Measurements from ENCODE around the gene TAAR8. TPM values are rescaled to one million over a fixed set of nuclear protein-coding genes. Genes with fewer than 3 reads are reported as not detected.

The TAAR8 gene
- total and polyA plus RNA-seq, 2 experiments from 2014 or later = not detected

GRCh38 chr6:132506869-132507808 lies 45.3 kb upstream of the TAAR8 start:
- H3K4me1 ChIP-seq (ENCODE audit: insufficient read depth) = peaks cover 19% of the 10 kb centered on the region
- peaks cover 15% of the 10 kb centered on the region for H4K20me1 ChIP-seq (ENCODE audit: insufficient read depth)
- in situ Hi-C loops (cut with MboI) = no loop called here
- H3K4me2 ChIP-seq (ENCODE audit: unreplicated experiment) = no peak overlapping the region
- 97 to 98% methylated on average over 5 of the region's 5 CpGs for WGBS, 2 experiments (ENCODE audit: low coverage in 1 of 2, low lambda C conversion rate in 2 of 2, missing lambda C conversion rate in 2 of 2)
- no peak overlapping the region for H2AFZ ChIP-seq
- no peak overlapping the region for H3K9ac ChIP-seq
- no peak for TF ChIP-seq EZH2 (IDR thresholded peaks at IDR 0.05; ENCODE audit: insufficient read depth, poor library complexity, severe bottlenecking)
- no peak for TF ChIP-seq EZH2phosphoT487 (IDR thresholded peaks at IDR 0.05; ENCODE audit: insufficient read depth, low read depth)
- H3K9me3 ChIP-seq (ENCODE audit: low read depth) = no peaks in the 10 kb centered on the region
- peaks cover 100% of the 10 kb centered on the region for H3K79me2 ChIP-seq (ENCODE audit: insufficient read depth)
- H3K27me3 ChIP-seq (replicated peaks; ENCODE audit: insufficient read depth) = no peaks in the 10 kb centered on the region
- no peak overlapping the region for H3K4me3 ChIP-seq
- H3K36me3 ChIP-seq (ENCODE audit: low read depth) = peaks cover 20% of the 10 kb centered on the region; the same call in 1 of the 2 replicates
- no peaks in the 10 kb centered on the region for H3K9me2 ChIP-seq (ENCODE audit: insufficient read depth)
- H3K27ac ChIP-seq = no peak overlapping the region
- no peaks in the 10 kb centered on the region for H3F3A ChIP-seq (ENCODE audit: insufficient read depth)
- DNase-seq = no peak

DNA sequence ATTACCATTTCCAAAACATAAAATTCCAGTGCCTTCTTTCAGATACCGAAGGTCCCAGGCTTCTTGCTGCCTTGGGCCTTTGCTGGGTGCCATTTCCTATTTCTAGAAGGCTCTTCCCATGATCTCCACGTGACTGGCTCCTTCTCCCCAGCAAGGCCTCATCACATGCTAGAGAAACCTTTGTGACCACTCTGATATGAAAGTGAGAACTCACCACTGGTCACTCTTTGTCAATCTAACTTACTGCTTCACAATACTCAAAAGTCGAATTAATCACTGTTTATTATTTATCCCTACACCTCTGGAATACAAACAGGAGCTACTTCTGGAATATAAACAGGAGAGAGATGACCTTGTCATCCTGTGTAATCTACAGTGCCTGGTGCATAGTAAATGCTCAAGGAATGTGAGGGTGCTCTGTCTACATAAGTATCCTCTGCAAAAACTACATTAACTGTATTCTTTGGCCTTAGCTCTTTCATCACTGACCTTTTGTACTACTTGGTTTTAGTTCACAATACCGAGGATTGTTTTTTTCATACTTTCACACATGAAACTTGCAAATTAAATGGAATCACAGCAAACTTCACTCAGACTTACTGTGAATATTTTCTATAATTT lies 41.2 kb upstream of the TAAR8 start:
- H3K9ac ChIP-seq = peak overlapping the region; percentile 87
- DNase-seq = peak; percentile 33
- H3K27ac ChIP-seq = no peak overlapping the region; the same call in 1 of the 2 replicates
- peak overlapping the region; percentile 93 for H3K4me3 ChIP-seq
- H3K4me1 ChIP-seq (ENCODE audit: insufficient read depth) = peaks cover 33% of the 10 kb centered on the region
- in situ Hi-C loops (cut with MboI) = no loop called here
- 0 out of 2 replicates have a peak, but pooled peaks cover 11% of the 10 kb centered on the region for H3K36me3 ChIP-seq (ENCODE audit: low read depth)
- 43 to 53% methylated on average over 4 of the region's 4 CpGs for WGBS, 2 experiments (ENCODE audit: low coverage in 1 of 2, low lambda C conversion rate in 2 of 2, missing lambda C conversion rate in 2 of 2)
- H3F3A ChIP-seq (ENCODE audit: insufficient read depth) = peaks cover 16% of the 10 kb centered on the region
- TF ChIP-seq EZH2 (IDR thresholded peaks at IDR 0.05; ENCODE audit: insufficient read depth, poor library complexity, severe bottlenecking) (no peak), EZH2phosphoT487 (IDR thresholded peaks at IDR 0.05; ENCODE audit: insufficient read depth, low read depth) (no peak)
- H3K4me2 ChIP-seq (ENCODE audit: unreplicated experiment) = peak overlapping the region; percentile 96
- no peaks in the 10 kb centered on the region for H3K9me3 ChIP-seq (ENCODE audit: low read depth)
- no peaks in the 10 kb centered on the region for H3K9me2 ChIP-seq (ENCODE audit: insufficient read depth)
- H3K27me3 ChIP-seq (replicated peaks; ENCODE audit: insufficient read depth) = no peaks in the 10 kb centered on the region
- H3K79me2 ChIP-seq (ENCODE audit: insufficient read depth) = peaks cover 65% of the 10 kb centered on the region
- no peak overlapping the region for H2AFZ ChIP-seq
- peaks cover 9% of the 10 kb centered on the region for H4K20me1 ChIP-seq (ENCODE audit: insufficient read depth)

DNA sequence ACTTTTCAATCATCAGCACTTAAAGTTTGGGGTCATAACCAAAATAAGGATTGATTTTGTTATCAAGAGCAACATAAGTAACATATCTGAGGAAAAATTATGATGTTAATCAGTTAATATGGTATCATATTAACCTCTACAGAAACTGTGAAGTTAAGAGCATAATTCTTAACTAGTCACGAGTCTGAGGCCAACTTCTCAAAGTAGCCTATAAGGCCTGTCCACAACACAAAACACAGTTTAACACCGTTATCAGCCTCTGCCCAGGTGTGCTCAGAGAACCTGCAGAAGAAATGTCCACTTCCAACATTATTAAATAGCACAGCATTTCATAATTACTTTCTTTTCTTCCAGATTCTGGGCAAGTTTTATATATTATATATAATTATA lies 40.6 kb upstream of the TAAR8 start:
- H3K4me2 ChIP-seq (ENCODE audit: unreplicated experiment) = peak overlapping the region; percentile 96
- no peak for DNase-seq
- 35 to 37% methylated on average over 2 of the region's 2 CpGs for WGBS, 2 experiments (ENCODE audit: low coverage in 1 of 2, low lambda C conversion rate in 2 of 2, missing lambda C conversion rate in 2 of 2)
- no peak overlapping the region; the same call in 1 of the 2 replicates for H2AFZ ChIP-seq
- 0 out of 2 replicates have a peak, but pooled peaks cover 7% of the 10 kb centered on the region for H3K36me3 ChIP-seq (ENCODE audit: low read depth)
- H3F3A ChIP-seq (ENCODE audit: insufficient read depth) = peaks cover 16% of the 10 kb centered on the region
- H3K79me2 ChIP-seq (ENCODE audit: insufficient read depth) = peaks cover 60% of the 10 kb centered on the region
- no peaks in the 10 kb centered on the region for H3K9me2 ChIP-seq (ENCODE audit: insufficient read depth)
- H3K27ac ChIP-seq = no peak overlapping the region; the same call in 1 of the 2 replicates
- peak overlapping the region; percentile 93 for H3K4me3 ChIP-seq
- H3K9me3 ChIP-seq (ENCODE audit: low read depth) = no peaks in the 10 kb centered on the region
- H4K20me1 ChIP-seq (ENCODE audit: insufficient read depth) = peaks cover 4% of the 10 kb centered on the region
- H3K27me3 ChIP-seq (replicated peaks; ENCODE audit: insufficient read depth) = no peaks in the 10 kb centered on the region
- in situ Hi-C loops (cut with MboI) = no loop called here
- TF ChIP-seq EZH2 (IDR thresholded peaks at IDR 0.05; ENCODE audit: insufficient read depth, poor library complexity, severe bottlenecking) (no peak), EZH2phosphoT487 (IDR thresholded peaks at IDR 0.05; ENCODE audit: insufficient read depth, low read depth) (no peak)
- peaks cover 33% of the 10 kb centered on the region for H3K4me1 ChIP-seq (ENCODE audit: insufficient read depth)
- peak overlapping the region; percentile 87 for H3K9ac ChIP-seq

DNA sequence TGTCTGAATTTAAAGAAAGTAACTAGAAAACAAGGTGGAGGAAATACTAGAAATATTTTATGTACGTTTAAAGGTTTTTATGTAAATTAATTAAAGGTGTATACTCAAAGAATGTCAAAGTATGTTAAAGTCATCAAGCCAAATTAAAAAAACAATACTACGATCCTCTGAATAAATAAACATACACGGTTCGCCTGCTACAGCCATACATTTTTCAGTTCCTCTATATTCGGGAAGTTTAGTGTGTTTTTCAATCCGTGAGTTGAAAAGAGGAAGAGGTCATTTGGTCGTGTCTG lies 40.2 kb upstream of the TAAR8 start:
- TF ChIP-seq EZH2 (IDR thresholded peaks at IDR 0.05; ENCODE audit: insufficient read depth, poor library complexity, severe bottlenecking) (no peak), EZH2phosphoT487 (IDR thresholded peaks at IDR 0.05; ENCODE audit: insufficient read depth, low read depth) (no peak)
- Histone ChIP-seq H3K9me2 (ENCODE audit: insufficient read depth) (no peaks in the 10 kb centered on the region), H3K27ac (peak overlapping the region; percentile 72), H3F3A (ENCODE audit: insufficient read depth) (peaks cover 16% of the 10 kb centered on the region), H3K4me1 (ENCODE audit: insufficient read depth) (peaks cover 33% of the 10 kb centered on the region), H3K36me3 (ENCODE audit: low read depth) (0 out of 2 replicates have a peak, but pooled peaks cover 5% of the 10 kb centered on the region), H2AFZ (peak overlapping the region; percentile 94), H3K9me3 (ENCODE audit: low read depth) (no peaks in the 10 kb centered on the region), H3K4me3 (peak overlapping the region; percentile 93), H3K79me2 (ENCODE audit: insufficient read depth) (peaks cover 55% of the 10 kb centered on the region), H3K4me2 (ENCODE audit: unreplicated experiment) (peak overlapping the region; percentile 96), H3K9ac (peak overlapping the region; percentile 87), H3K27me3 (replicated peaks; ENCODE audit: insufficient read depth) (no peaks in the 10 kb centered on the region), H4K20me1 (ENCODE audit: insufficient read depth) (peaks cover 3% of the 10 kb centered on the region)
- DNase-seq = no peak
- in situ Hi-C loops (cut with MboI) = no loop called here
- 1% methylated on average over 7 of the region's 7 CpGs for WGBS, 2 experiments (ENCODE audit: low coverage in 1 of 2, low lambda C conversion rate in 2 of 2, missing lambda C conversion rate in 2 of 2)
